Left colon (tissue), 2 donors: ENCODE results near the gene SLC35E1. TPM values are rescaled to one million over a fixed set of nuclear protein-coding genes. Genes with fewer than 3 reads are reported as not detected.

Experiments used
- ATAC-seq: fragments of 200-7000 bp; cut with Tn5 transposase; one replicate; pipeline ENCODE4 v1.9.1; 2020; ENCODE audit warnings: mild to moderate bottlenecking, moderate library complexity
- DNase-seq, 2 donors: peaks; one replicate each; pipeline ENCODE4 v3.0.0-alpha.2; 2020
- intact Hi-C, 2 donors: fragments of 100-400 bp; cut with DNase I in 1 of 2; cut with micrococcal nuclease in 1 of 2; formaldehyde crosslinking; loops; one replicate each; pipeline versions ENCODE4 v1.11.2 to v1.14.0; 2022; cut with DNase I, micrococcal nuclease
- total RNA-seq, 2 donors: library from RNA; stranded (reverse); fragmentation: NEBNext Ultra II Directional; extraction: Animal tissue kit (Norgen Biotek cat#: 25700); gene quantifications; one replicate each; pipeline ENCODE4 v1.2.1, GENCODE V29; 2021
- donor health status: DM: no; HTN: no; CAD: no.
- donor health status: DM: yes; HTN: yes; CAD: no.

The SLC35E1 gene
- total RNA-seq, 2 donors from 2014 or later: 35.8 to 37.7 TPM

GRCh38 chr19:16600824-16601223 is 28.6 kb upstream of the SLC35E1 start:
- intact Hi-C loops: no loop called here
- DNase-seq: no peak
- ATAC-seq: no peak

- intact Hi-C loops: no loop called here
- ATAC-seq (no peak), DNase-seq (no peak)
Measured at GRCh38 chr19:16599655-16600346, 27.6 kb upstream of the SLC35E1 start.

DNA sequence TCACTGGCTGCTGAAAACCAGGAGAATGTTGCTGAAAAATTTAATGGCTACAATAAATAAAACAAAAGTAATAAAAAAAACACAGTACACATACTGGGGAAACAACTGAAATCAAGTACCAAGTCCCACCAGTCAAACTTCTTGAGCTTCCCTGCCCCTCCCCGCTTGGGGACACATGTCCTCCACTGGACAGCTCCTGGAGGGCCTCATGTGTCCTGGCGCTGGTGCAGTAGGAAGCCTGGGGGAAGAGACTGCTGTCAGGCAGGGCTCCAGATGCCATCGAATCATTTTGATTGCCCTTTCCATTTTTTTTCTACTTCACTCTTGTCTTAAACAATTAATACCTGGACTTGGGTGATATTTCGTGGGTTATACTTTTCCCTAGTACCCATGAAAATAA is 26.6 kb upstream of the SLC35E1 start:
- intact Hi-C loops: no loop called here
- DNase-seq: no peak
- no peak for ATAC-seq

DNA sequence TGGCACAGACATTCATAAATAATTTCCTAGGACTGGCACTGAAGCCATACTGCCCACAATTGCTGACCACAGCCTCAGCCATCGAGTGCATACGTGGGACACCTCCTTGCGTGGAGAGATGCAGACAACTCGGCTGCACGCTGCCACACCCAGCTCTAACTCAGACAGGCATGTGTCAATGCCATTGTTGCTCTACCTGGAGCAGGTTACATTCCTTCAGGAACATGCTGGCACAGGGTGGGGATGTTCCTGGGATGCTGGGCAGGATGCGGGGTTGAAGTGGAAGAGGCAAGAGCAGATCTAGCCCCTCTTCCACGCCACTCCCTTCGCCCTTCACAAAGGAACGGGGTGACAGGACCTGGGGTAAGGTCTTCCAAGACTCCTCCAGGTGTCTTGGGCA is 24.2 kb upstream of the SLC35E1 start:
- intact Hi-C loops: no loop called here
- no peak for ATAC-seq

GRCh38 chr19:16595097-16595496 is 22.9 kb upstream of the SLC35E1 start:
- intact Hi-C loops: no loop called here
- DNase-seq (no peak), ATAC-seq (no peak)

More for the DNA sequence above, 24.2 kb upstream of the SLC35E1 start:
- no peak for DNase-seq

GRCh38 chr19:16594681-16595091 is 22.5 kb upstream of the SLC35E1 start:
- no peak for ATAC-seq
- intact Hi-C loops: no loop called here
- no peak for DNase-seq

- ATAC-seq: no peak
- intact Hi-C loops: no loop called here
- DNase-seq: peak in 1 of 2 donors; percentile 31
Measured at GRCh38 chr19:16594131-16594586, 21.9 kb upstream of the SLC35E1 start.

- ATAC-seq: no peak
- intact Hi-C loops: no loop called here
- no peak for DNase-seq
Measured at GRCh38 chr19:16593181-16593580, 21.0 kb upstream of the SLC35E1 start.

DNA sequence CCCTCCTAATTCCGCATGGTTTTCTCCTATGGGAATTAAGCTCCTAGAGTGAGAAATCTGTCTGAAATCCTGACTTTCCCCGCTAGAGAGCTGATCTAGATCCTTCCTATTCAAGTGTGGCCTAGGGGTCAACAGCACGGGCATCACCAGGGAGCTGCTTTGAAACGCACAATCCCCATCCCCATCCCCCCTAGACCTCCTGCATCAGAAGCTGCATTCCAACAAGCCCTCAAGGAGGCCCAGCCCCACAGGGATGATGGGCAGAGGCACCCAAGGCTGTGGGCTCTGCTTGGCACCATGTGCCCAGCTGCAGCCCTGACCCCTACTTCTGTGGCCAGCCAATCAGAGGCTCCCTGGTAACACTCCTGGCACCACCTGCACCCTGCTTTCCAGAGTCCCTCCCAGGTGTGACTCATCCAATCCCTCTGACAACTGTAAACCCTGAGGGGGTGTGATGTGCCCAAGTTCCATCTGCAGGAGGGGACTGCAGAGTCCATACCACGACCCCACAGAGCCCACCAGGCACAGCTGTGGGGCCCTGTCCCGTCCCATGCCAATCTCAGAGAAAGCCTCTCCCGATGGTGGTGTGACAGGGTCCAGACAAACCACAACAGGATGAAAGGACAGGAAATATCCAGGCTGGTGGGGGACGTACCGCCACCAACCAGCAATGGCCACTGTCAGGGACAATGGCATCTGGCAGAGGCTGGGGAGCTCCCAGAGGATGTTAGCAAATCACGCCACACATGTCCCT is 19.8 kb upstream of the SLC35E1 start:
- DNase-seq (no peak), ATAC-seq (peak; percentile 12)
- intact Hi-C loops: no loop called here

DNA sequence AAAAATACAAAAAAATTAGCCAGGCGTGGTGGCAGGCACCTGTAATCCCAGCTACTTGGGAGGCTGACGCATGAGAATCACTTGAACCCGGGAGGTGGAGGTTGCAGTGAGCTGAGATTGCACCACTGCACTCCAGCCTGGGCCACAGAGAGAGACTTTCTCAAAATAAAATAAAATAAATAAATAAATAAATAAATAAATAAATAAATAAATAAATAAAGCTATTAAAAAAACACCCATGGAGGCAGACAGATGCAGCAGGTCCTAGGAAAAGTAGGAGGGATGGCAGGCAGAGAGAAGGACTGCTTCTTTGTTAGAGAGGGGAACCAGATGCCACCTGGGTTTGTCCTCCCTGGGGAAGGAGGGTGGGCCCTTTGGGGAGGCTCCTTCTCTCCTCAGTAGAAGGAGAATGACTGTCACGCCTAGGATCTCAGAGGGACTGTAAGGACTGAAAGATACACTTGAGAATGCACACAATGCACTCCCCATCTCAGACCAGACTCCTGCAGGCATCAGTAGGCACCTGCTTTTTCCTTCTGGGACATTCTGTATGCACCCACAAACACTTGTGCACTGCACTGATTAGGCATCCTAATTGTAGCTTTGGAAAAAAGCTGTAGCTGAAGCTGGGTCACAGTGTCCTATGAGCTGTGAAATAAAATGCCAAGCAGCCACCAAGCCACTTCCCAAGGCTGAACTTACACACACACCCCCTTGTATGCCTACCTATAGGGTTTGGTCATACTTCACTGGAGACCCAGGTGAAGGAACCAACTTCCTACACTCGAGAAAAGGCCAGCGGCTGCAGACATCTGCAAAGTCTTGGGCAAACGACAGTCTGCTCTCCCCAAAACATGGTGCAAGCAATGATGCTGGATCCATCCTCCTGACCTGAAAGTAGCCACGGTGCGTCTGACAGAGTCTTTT is 18.9 kb upstream of the SLC35E1 start:
- DNase-seq: no peak
- intact Hi-C loops: no loop called here
- no peak for ATAC-seq

GRCh38 chr19:16589917-16590316 is 17.7 kb upstream of the SLC35E1 start:
- intact Hi-C loops: no loop called here
- DNase-seq: peak in 1 of 2 donors; percentile 21
- ATAC-seq: no peak

GRCh38 chr19:16588824-16589577 is 16.8 kb upstream of the SLC35E1 start:
- intact Hi-C loops: no loop called here
- DNase-seq (no peak), ATAC-seq (no peak)

DNA sequence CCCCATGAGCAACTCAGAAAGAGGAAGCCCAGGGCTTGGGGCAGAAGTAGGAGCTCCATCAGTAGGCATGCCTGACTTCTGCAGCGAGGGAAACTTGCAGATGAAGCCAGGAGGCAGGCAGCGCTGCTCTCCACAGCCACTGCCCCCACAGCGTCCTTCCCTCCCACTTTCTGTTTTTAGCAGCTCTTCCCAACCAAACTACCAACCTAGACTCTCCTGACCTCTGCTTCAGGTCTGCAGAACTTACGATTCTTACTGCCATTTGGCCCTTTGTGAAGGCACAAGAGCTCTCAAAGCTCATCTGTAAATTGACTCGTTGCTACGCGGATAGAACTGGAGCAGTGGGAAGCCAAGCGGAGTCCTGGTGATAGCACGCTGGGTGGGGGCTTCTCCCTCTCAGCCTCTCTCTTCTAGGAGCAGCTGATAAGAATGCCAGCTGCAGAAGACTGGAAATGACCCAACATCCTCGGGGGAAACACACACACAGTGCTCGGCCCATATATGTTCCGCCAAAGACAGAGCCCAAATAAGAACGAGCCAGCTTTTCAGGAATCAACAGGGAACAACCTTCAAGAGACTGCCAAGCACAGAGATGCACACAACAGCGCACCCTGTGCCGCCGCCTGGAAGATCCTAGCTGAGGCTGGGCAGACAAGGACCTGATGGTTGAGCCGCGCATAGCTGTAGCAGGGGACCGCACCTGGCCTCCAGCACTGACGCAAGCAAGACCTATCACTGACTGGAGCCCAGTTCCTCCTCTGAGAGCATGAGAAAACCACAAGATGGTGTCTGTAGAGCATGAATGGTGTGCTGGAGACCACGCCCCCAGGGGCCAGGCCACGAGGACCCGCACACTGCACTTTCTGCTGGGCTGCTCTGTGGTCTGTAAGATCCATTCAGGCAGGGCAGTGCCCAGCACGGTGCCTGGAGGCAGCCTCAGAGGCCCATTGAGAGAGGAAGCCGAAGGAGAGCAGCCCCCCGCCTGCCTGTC is 15.9 kb upstream of the SLC35E1 start:
- intact Hi-C loops: no loop called here
- DNase-seq (peak; percentile 64 to 66), ATAC-seq (no peak)

- intact Hi-C loops: no loop called here
- DNase-seq (peak in 1 of 2 donors; percentile 48), ATAC-seq (no peak)
Measured at GRCh38 chr19:16586991-16587832, 15.0 kb upstream of the SLC35E1 start.

- intact Hi-C loops: no loop called here
- DNase-seq (peak in 1 of 2 donors; percentile 23), ATAC-seq (no peak)
Measured at GRCh38 chr19:16586477-16586871, 14.3 kb upstream of the SLC35E1 start.

GRCh38 chr19:16585808-16586476 is 13.7 kb upstream of the SLC35E1 start:
- intact Hi-C loops: no loop called here
- peak; percentile 55 for ATAC-seq
- peak; percentile 37 to 58 for DNase-seq
